ENCODE data around the gene PIK3CG.
"Not testable (repeated sequence)": the region's sequence is repeated elsewhere in the genome, so short reads cannot be mapped to it uniquely, and the experiment has no call there.

The PIK3CG gene

DNA sequence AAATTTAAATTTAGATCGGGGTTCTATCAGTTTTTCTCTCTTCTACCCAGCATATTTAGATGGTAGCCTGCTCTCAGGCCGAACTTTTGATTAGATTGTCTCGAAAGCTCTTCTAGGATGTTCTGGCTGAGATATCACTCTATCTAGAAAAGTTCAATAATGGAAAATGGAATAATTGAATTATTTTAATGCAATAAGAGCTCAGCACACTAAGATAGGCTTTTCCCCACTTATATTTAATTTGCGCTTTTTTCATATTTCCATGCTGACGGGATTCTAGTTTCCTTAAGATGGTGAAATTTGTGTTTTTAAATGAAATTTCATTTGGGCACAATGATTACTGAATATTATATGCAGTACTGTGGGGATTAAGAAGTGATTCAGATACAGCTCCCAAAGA is 73.7 kb downstream of the PIK3CG start:
- DNase-seq (ENCODE audit: low spot score): no peak

- DNase-seq (ENCODE audit: low spot score): no peak
Measured at GRCh38 chr7:106944035-106944665, 79.1 kb downstream of the PIK3CG start.

DNA sequence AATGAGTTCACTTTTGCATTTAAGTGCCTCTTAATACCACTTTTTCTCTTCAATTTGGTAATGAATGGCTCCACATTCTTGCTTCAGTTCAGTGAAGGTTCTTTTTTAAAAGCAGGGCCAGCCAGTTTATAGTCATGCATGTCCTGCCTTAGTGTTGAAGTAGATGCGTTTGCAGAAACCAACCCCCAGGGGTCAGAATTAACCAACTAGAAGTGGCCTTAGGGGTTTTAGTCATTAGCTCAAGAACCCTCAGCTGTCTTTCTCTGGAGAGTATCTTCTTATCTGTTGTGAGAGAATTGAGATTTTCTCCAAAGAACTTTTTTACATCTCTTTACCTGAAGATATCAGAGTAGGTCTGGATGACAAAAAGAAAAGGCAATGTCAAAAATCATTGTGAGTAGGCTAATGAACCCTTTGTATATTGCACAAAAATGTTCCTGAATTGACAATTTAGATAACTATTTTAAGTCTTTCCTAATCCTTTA is 82.2 kb downstream of the PIK3CG start:
- DNase-seq (ENCODE audit: low spot score): peak; percentile 79

GRCh38 chr7:106952001-106952657 is 87.0 kb downstream of the PIK3CG start:
- no peak for DNase-seq (ENCODE audit: low spot score)

DNA sequence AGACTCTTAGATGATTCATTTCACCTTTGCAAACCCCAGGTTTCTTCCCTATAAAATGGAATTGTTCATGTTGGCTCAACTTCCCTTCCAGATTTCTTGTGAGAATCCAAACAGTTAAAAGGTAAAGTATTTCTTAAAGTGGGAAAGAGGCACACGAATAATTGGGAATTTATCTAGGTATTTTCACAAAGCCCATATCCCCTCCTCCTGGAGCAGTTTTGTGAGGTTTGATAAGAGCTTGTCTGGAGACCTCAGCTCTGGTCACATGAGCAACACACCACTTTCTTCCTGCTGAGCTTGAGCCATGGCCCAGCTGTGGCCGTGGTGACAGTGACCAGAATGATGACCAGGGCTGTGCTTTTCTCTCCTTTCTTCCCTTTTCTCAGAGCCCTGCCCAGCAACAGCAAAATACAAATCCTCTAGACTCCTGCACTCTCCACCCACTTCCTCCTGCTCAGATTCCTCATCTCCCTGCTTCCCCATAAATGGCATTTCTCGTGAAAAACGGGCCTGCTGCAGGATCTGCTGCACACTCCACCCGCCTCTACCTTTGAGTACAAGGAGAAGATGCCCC is 87.7 kb downstream of the PIK3CG start:
- no peak for DNase-seq (ENCODE audit: low spot score)

- no peak for DNase-seq (ENCODE audit: low spot score)
Measured at GRCh38 chr7:106954840-106955239, 89.8 kb downstream of the PIK3CG start.

- DNase-seq (ENCODE audit: low spot score): not testable (repeated sequence)
Measured at GRCh38 chr7:106955857-106956256, 90.8 kb downstream of the PIK3CG start.
